ENCODE results near the gene VSTM1. TPM values are rescaled to one million over a fixed set of nuclear protein-coding genes. Genes with fewer than 3 reads are reported as not detected.

Gene VSTM1, protein sequence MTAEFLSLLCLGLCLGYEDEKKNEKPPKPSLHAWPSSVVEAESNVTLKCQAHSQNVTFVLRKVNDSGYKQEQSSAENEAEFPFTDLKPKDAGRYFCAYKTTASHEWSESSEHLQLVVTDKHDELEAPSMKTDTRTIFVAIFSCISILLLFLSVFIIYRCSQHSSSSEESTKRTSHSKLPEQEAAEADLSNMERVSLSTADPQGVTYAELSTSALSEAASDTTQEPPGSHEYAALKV
- total RNA-seq (2014; rRNA removed; shearing (Covaris generic)): not detected in 2 replicates
- total RNA-seq (2022): not detected in 2 replicates
- percentile 3 among the genes with signal in this experiment for Bru-seq, nascent RNA
- not detected for BruChase-seq, experiment 1, labeled RNA remaining after a 6-hour chase
- not detected for BruChase-seq, experiment 2, labeled RNA remaining after a 2-hour chase
- long read RNA-seq: 0 reads

DNA sequence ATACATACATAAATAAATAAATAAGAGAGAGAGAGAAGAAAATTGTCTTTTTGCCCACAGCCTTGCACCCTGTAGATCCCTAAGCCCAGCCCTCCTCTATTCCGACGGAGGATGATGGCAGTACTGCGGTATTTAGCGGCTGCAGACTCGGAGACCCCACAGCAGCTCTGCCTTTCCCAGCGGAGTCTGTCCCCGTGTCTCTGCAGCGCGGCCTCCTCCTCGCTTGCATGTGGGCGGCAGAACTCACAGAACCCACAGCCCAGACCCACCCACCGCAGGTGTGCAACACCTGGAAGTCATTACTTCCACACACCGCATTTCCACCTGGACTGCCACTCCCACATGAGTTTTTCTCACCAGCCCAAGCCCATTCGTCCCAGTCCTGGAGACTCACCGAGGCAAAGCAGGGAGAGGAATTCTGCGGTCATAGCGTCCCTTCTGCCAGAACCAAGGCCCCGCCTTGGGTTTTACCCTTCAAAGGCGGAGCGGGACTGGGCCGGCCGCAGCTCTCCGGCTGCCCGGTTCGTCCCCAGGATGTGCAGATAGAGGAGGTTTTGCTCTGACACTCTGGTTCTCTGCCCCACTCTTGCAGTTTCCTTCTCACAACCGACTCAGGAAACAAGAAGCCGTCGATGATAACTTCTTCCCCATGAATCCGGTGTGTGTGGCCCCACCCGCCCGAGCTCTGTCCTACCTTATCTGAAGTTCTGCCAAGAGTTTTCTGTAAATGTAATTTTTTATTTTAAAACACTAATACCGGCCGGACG, at the start of gene VSTM1:
VSTM1 (minus strand) TSS at position 548 of the 767 bp plus-strand sequence; CDS start at position 428, 120 bp downstream.
- no peak for DNase-seq (ENCODE audit: low spot score)
- no peaks in the 10 kb centered on the region for H3K9me3 ChIP-seq (ENCODE audit: low read length)
- no peaks in the 10 kb centered on the region for H4K20me1 ChIP-seq (ENCODE audit: insufficient read depth, low read length)
- H2AFZ ChIP-seq (ENCODE audit: low read length): no peak within 1 kb of the TSS
- no peaks in the 10 kb centered on the region for H3K36me3 ChIP-seq (ENCODE audit: insufficient read depth, low read length)
- no peak within 1 kb of the TSS for H3K4me2 ChIP-seq (ENCODE audit: low read length)
- BruUV-seq (replicated peaks): no TSS peak
- CTCF ChIA-PET (ENCODE audit: unreplicated experiment): no interaction called here
- no peak within 1 kb of the TSS for H3K27ac ChIP-seq (ENCODE audit: low read depth, low read length, poor library complexity, severe bottlenecking)
- no peak within 1 kb of the TSS for H3K4me3 ChIP-seq (ENCODE audit: low read depth, low read length, poor library complexity, severe bottlenecking)
- H3K79me2 ChIP-seq (ENCODE audit: insufficient read depth, low read depth, low read length): no peaks in the 10 kb centered on the region
- H3K4me1 ChIP-seq (ENCODE audit: insufficient read depth, low read length, poor library complexity, severe bottlenecking): no peaks in the 10 kb centered on the region
- TF ChIP-seq, protein P1, sequence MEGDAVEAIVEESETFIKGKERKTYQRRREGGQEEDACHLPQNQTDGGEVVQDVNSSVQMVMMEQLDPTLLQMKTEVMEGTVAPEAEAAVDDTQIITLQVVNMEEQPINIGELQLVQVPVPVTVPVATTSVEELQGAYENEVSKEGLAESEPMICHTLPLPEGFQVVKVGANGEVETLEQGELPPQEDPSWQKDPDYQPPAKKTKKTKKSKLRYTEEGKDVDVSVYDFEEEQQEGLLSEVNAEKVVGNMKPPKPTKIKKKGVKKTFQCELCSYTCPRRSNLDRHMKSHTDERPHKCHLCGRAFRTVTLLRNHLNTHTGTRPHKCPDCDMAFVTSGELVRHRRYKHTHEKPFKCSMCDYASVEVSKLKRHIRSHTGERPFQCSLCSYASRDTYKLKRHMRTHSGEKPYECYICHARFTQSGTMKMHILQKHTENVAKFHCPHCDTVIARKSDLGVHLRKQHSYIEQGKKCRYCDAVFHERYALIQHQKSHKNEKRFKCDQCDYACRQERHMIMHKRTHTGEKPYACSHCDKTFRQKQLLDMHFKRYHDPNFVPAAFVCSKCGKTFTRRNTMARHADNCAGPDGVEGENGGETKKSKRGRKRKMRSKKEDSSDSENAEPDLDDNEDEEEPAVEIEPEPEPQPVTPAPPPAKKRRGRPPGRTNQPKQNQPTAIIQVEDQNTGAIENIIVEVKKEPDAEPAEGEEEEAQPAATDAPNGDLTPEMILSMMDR (conservative IDR thresholded peaks at IDR 0.05; ENCODE audit: low read length): no peak
- TF ChIP-seq EZH2phosphoT487 (IDR thresholded peaks at IDR 0.05; ENCODE audit: borderline replicate concordance, low read depth, low read length): no peak
- H3K9me2 ChIP-seq (ENCODE audit: insufficient read depth, low read length): no peaks in the 10 kb centered on the region
- intact Hi-C loops (cut with micrococcal nuclease; ENCODE audit: unreplicated experiment): no loop called here
- POLR2A ChIA-PET: no interaction called here

DNA sequence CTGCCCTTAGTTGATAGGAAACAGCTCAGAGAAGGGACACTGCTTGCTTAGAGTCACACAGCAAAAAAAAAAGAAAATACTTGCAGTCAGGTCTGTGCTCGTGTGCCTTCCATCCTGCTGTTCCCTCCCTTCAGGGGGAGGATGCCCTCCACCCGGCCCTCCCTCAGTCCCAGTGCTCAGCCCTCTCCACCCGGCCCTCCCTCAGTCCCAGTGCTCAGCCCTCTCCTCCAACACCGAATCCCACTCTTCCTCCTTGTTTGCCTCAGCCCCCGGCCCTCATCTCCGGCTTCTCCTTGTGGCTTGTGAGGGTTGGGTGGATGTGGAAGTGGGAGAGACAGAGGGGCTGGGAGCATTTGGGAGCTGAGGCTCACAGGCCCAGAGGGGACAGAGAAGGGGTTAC, 46.0 kb upstream of the VSTM1 start:
- Histone ChIP-seq H3K9me3 (ENCODE audit: low read length) (no peaks in the 10 kb centered on the region), H3K27ac (ENCODE audit: low read depth, low read length, poor library complexity, severe bottlenecking) (no peak overlapping the region), H3K79me2 (ENCODE audit: insufficient read depth, low read depth, low read length) (peaks cover 17% of the 10 kb centered on the region), H2AFZ (ENCODE audit: low read length) (no peak overlapping the region), H3K4me2 (ENCODE audit: low read length) (no peak overlapping the region), H4K20me1 (ENCODE audit: insufficient read depth, low read length) (0 out of 2 replicates have a peak, but pooled peaks cover 5% of the 10 kb centered on the region), H3K9me2 (ENCODE audit: insufficient read depth, low read length) (no peaks in the 10 kb centered on the region), H3K36me3 (ENCODE audit: insufficient read depth, low read length) (peaks cover 82% of the 10 kb centered on the region), H3K4me1 (ENCODE audit: insufficient read depth, low read length, poor library complexity, severe bottlenecking) (peaks cover 7% of the 10 kb centered on the region), H3K4me3 (ENCODE audit: low read depth, low read length, poor library complexity, severe bottlenecking) (no peak overlapping the region)
- CTCF ChIA-PET (ENCODE audit: unreplicated experiment): no interaction called here
- DNase-seq (ENCODE audit: low spot score): no peak
- POLR2A ChIA-PET: no interaction called here
- BruUV-seq (replicated peaks): no TSS peak
- intact Hi-C loops (cut with micrococcal nuclease; ENCODE audit: unreplicated experiment): no loop called here
- TF ChIP-seq, protein P1 (conservative IDR thresholded peaks at IDR 0.05; ENCODE audit: low read length): no peak

DNA sequence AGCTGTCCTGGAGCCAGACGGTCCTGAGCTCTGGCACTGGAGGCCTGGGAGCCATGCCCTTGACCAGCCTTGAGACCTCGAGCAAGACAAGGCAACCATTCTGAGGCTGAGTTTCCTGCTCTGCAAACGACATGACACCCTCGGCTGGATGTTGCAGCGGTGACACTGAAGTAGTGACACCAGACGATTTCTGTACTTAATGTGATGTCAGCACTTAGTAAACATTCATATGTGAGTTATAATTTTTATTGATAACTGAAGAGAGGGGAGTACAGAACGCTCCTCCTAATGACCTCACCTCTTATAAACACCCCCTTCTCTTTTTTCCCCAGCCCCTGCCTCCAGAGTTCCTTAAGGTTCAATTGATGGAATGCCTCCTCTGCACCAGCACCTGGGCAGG, 44.8 kb upstream of the VSTM1 start:
- CTCF ChIA-PET (ENCODE audit: unreplicated experiment): no interaction called here

More for the DNA sequence above, 44.8 kb upstream of the VSTM1 start:
- BruUV-seq (replicated peaks): no TSS peak
- H3K79me2 ChIP-seq (ENCODE audit: insufficient read depth, low read depth, low read length): peaks cover 20% of the 10 kb centered on the region; the same call in 1 of the 2 replicates
- intact Hi-C loops (cut with micrococcal nuclease; ENCODE audit: unreplicated experiment): no loop called here
- no peaks in the 10 kb centered on the region for H3K9me3 ChIP-seq (ENCODE audit: low read length)
- DNase-seq (ENCODE audit: low spot score): no peak
- no peaks in the 10 kb centered on the region for H3K9me2 ChIP-seq (ENCODE audit: insufficient read depth, low read length)
- peaks cover 5% of the 10 kb centered on the region for H3K4me1 ChIP-seq (ENCODE audit: insufficient read depth, low read length, poor library complexity, severe bottlenecking)
- no peak overlapping the region for H3K4me3 ChIP-seq (ENCODE audit: low read depth, low read length, poor library complexity, severe bottlenecking)
- H2AFZ ChIP-seq (ENCODE audit: low read length): no peak overlapping the region
- H3K4me2 ChIP-seq (ENCODE audit: low read length): no peak overlapping the region
- POLR2A ChIA-PET: no interaction called here
- H4K20me1 ChIP-seq (ENCODE audit: insufficient read depth, low read length): no peaks in the 10 kb centered on the region
- H3K36me3 ChIP-seq (ENCODE audit: insufficient read depth, low read length): peaks cover 78% of the 10 kb centered on the region
- H3K27ac ChIP-seq (ENCODE audit: low read depth, low read length, poor library complexity, severe bottlenecking): no peak overlapping the region
- no peak for TF ChIP-seq EZH2phosphoT487 (IDR thresholded peaks at IDR 0.05; ENCODE audit: borderline replicate concordance, low read depth, low read length)
- TF ChIP-seq, protein P1 (conservative IDR thresholded peaks at IDR 0.05; ENCODE audit: low read length): no peak
